Uterus (tissue), 4 donors: Measurements from ENCODE around the gene TICRR. TPM values are rescaled to one million over a fixed set of nuclear protein-coding genes. Genes with fewer than 3 reads are reported as not detected.
"Not testable (repeated sequence)": the region's sequence is repeated elsewhere in the genome, so short reads cannot be mapped to it uniquely, and the experiment has no call there.

Experiments
- DNase-seq, 2 donors: peaks; one replicate each; pipeline ENCODE4 v3.0.0-alpha.2; 2019 to 2020
- H3K27ac ChIP-seq, 2 donors: fragments of 200-600 bp; sonication (generic); 1 replicate in 1 of 2; 2 replicates in 1 of 2; pipeline ENCODE4 v1.5.1; 2016 to 2018
- H3K27me3 ChIP-seq, 2 donors: fragments of 200-600 bp; sonication (generic); one replicate each; pipeline ENCODE4 v1.5.1; 2018 to 2019; ENCODE audit warnings: control low read depth in 1 of 2
- H3K36me3 ChIP-seq, 2 donors: fragments of 200-600 bp; sonication (generic); one replicate each; pipeline ENCODE4 v1.5.1; 2019; ENCODE audit warnings: control low read depth in 1 of 2
- H3K4me1 ChIP-seq, 2 donors: fragments of 200-600 bp; sonication (generic); one replicate each; pipeline ENCODE4 v1.5.1; 2018 to 2019; ENCODE audit warnings: control low read depth in 1 of 2
- H3K4me3 ChIP-seq, 2 donors: fragments of 200-600 bp; sonication (generic); 1 replicate in 1 of 2; 2 replicates in 1 of 2; pipeline ENCODE4 v1.5.1; 2018 to 2019; ENCODE audit warnings: mild to moderate bottlenecking in 1 of 2
- H3K9me3 ChIP-seq, 2 donors: fragments of 200-600 bp; sonication (generic); one replicate each; pipeline ENCODE4 v1.5.1; 2019; ENCODE audit warnings: control low read depth in 1 of 2
- POLR2A ChIP-seq, 2 donors: fragments of 450-650 bp; IDR thresholded peaks; one replicate each; pipeline ENCODE4 v1.6.1; 2016; ENCODE audit warnings: antibody characterized with exemption in 2 of 2, mild to moderate bottlenecking in 1 of 2, moderate library complexity in 1 of 2
- intact Hi-C: fragments of 100-400 bp; cut with DNase I; formaldehyde crosslinking; loops from one replicate; pipeline ENCODE4 v1.15.1; 2023; ENCODE audit warnings: low total_unique reads
- total RNA-seq, 4 donors: library from RNA; depleted of rRNA in 3 of 4; stranded (reverse); fragments of >200 nt in 3 of 4; gene quantifications; one replicate each; pipeline versions ENCODE4 v1.1.0 to v1.2.4, GENCODE V29; 2014 to 2023
- TF ChIP-seq, protein P1 (sequence below), 4 experiments: fragments of 200-600 bp in 2 of 4; fragments of 450-650 bp in 2 of 4; sonication (generic) in 2 of 4; IDR thresholded peaks; one replicate each; pipeline ENCODE4 v1.5.1; 2016 to 2019; ENCODE audit warnings: antibody characterized with exemption in 4 of 4, mild to moderate bottlenecking in 2 of 4, moderate library complexity in 1 of 4
- donor health status: DM: yes; HTN: yes; CAD: no.

Gene TICRR
- total RNA-seq, 4 donors from 2014 or later: under 0.01 to 3.7 TPM; not detected in 2

DNA sequence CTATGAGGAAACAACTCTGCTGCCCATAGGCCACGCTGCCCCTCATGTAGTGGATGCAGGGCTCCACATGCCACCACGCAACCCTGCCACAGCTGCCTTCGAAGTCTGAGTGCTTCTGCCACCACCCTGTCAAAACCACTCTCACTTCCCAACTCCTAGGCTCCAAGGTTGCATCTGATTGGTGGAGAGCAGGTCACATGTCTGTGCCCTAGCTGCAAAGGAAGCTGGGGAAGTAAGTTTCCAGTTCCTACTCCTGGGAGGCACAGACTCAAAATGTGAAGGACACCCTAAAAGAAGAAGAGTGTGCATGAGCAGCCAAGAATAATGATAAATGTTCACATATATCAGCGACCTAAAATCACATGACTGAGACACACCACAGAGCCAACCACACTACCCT, 31.9 kb upstream of the TICRR start:
- no peaks in the 10 kb centered on the region for H3K9me3 ChIP-seq
- no peak for TF ChIP-seq POLR2A (IDR thresholded peaks at IDR 0.05)
- TF ChIP-seq, protein P1, sequence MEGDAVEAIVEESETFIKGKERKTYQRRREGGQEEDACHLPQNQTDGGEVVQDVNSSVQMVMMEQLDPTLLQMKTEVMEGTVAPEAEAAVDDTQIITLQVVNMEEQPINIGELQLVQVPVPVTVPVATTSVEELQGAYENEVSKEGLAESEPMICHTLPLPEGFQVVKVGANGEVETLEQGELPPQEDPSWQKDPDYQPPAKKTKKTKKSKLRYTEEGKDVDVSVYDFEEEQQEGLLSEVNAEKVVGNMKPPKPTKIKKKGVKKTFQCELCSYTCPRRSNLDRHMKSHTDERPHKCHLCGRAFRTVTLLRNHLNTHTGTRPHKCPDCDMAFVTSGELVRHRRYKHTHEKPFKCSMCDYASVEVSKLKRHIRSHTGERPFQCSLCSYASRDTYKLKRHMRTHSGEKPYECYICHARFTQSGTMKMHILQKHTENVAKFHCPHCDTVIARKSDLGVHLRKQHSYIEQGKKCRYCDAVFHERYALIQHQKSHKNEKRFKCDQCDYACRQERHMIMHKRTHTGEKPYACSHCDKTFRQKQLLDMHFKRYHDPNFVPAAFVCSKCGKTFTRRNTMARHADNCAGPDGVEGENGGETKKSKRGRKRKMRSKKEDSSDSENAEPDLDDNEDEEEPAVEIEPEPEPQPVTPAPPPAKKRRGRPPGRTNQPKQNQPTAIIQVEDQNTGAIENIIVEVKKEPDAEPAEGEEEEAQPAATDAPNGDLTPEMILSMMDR (IDR thresholded peaks at IDR 0.05): no peak
- intact Hi-C loops: no loop called here
- H3K36me3 ChIP-seq: no peaks in the 10 kb centered on the region
- H3K27ac ChIP-seq: no peak overlapping the region
- no peaks in the 10 kb centered on the region for H3K27me3 ChIP-seq
- no peak for DNase-seq
- no peaks in the 10 kb centered on the region for H3K4me1 ChIP-seq
- no peak overlapping the region for H3K4me3 ChIP-seq

- H3K4me1 ChIP-seq, H3K36me3 ChIP-seq, DNase-seq, H3K27me3 ChIP-seq, H3K9me3 ChIP-seq, H3K27ac ChIP-seq, H3K4me3 ChIP-seq, intact Hi-C loops: not testable (repeated sequence)
Observed at GRCh38 chr15:89549138-89549537, 26.1 kb upstream of the TICRR start.

- Histone ChIP-seq H3K27ac (no peak overlapping the region), H3K27me3 (no peaks in the 10 kb centered on the region), H3K36me3 (no peaks in the 10 kb centered on the region), H3K4me1 (no peaks in the 10 kb centered on the region), H3K4me3 (no peak overlapping the region), H3K9me3 (no peaks in the 10 kb centered on the region)
- intact Hi-C loops: no loop called here
- no peak for DNase-seq
- no peak for TF ChIP-seq POLR2A (IDR thresholded peaks at IDR 0.05)
- TF ChIP-seq, protein P1 (IDR thresholded peaks at IDR 0.05): no peak
Observed at GRCh38 chr15:89550427-89550826, 24.8 kb upstream of the TICRR start.

DNA sequence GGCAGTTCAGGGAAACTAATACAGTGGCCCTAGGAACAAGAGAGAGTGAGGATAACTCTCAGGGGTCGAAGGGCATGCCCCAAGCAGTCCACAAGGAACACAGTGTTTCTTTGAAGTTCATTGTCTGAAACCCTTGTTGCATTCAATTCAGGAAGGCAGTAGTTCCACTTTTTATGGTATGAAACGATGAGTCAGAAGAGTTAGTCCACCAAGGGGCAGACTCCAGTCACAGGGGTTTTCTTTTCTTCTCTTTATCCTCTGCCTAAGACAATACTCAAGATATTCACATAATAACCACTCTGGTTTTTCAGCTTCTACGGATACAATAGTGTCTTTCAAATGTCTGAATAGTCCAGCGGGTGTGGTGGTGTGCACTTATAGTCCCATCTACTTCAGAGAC, 23.7 kb upstream of the TICRR start:
- intact Hi-C loops: no loop called here
- no peak for DNase-seq

GRCh38 chr15:89553632-89554031, 21.6 kb upstream of the TICRR start:
- Histone ChIP-seq H3K27me3 (no peaks in the 10 kb centered on the region), H3K4me1 (no peaks in the 10 kb centered on the region), H3K4me3 (no peak overlapping the region), H3K9me3 (no peaks in the 10 kb centered on the region), H3K36me3 (no peaks in the 10 kb centered on the region), H3K27ac (no peak overlapping the region)
- no peak for TF ChIP-seq POLR2A (IDR thresholded peaks at IDR 0.05)
- no peak for DNase-seq
- intact Hi-C loops: no loop called here

More for the DNA sequence above, 23.7 kb upstream of the TICRR start:
- Histone ChIP-seq H3K27ac (no peak overlapping the region), H3K9me3 (no peaks in the 10 kb centered on the region), H3K4me3 (no peak overlapping the region), H3K36me3 (no peaks in the 10 kb centered on the region), H3K4me1 (no peaks in the 10 kb centered on the region), H3K27me3 (no peaks in the 10 kb centered on the region)
- TF ChIP-seq, protein P1 (IDR thresholded peaks at IDR 0.05): no peak
- no peak for TF ChIP-seq POLR2A (IDR thresholded peaks at IDR 0.05)

DNA sequence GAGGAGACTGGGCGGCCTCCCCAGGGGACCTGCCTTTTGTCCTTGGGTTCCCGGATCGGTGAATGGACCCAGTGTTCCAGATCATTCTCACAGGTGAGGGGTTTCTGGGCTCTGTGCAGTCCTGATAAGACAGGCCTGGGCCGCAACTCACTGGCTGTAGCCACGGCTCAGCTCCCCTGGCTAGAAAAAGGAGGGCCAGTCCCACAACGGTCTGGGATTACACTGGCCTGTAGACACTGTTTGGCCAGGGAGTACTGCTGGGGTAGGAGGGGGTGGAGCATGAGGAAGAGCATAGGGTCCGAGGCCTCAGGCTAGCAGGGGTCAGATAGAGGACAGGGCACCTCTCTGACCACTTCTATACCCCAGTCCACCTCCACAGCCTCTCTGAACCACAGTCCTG, 21.0 kb upstream of the TICRR start:
- Histone ChIP-seq H3K4me1 (no peaks in the 10 kb centered on the region), H3K27ac (no peak overlapping the region), H3K27me3 (no peaks in the 10 kb centered on the region), H3K9me3 (no peaks in the 10 kb centered on the region), H3K36me3 (no peaks in the 10 kb centered on the region), H3K4me3 (no peak overlapping the region)
- DNase-seq: no peak
- intact Hi-C loops: no loop called here
- TF ChIP-seq, protein P1 (IDR thresholded peaks at IDR 0.05): no peak
- no peak for TF ChIP-seq POLR2A (IDR thresholded peaks at IDR 0.05)
